ENCODE data around the gene APOL3. TPM values are rescaled to one million over a fixed set of nuclear protein-coding genes. Genes with fewer than 3 reads are reported as not detected.
"Not testable (repeated sequence)": the region's sequence is repeated elsewhere in the genome, so short reads cannot be mapped to it uniquely, and the experiment has no call there.

APOL3 gene
- total RNA-seq, 1 donor from 2014 or later, result not detected

GRCh38 chr22:36156119-36156514, 4.4 kb downstream of the APOL3 start:
- Mint-ChIP-seq H3K27me3 (ENCODE audit: low read depth) (peaks cover 4% of the 10 kb centered on the region), H3K4me1 (peaks cover 15% of the 10 kb centered on the region), H3K4me3 (no peak overlapping the region), H3K27ac (ENCODE audit: unreplicated experiment) (no peak overlapping the region), H3K9me3 (no peaks in the 10 kb centered on the region), H3K36me3 (ENCODE audit: low read depth) (no peaks in the 10 kb centered on the region)
- TF ChIP-seq CTCF (conservative IDR thresholded peaks at IDR 0.05), result no peak
- no peak for DNase-seq (ENCODE audit: low read depth, low spot score)

DNA sequence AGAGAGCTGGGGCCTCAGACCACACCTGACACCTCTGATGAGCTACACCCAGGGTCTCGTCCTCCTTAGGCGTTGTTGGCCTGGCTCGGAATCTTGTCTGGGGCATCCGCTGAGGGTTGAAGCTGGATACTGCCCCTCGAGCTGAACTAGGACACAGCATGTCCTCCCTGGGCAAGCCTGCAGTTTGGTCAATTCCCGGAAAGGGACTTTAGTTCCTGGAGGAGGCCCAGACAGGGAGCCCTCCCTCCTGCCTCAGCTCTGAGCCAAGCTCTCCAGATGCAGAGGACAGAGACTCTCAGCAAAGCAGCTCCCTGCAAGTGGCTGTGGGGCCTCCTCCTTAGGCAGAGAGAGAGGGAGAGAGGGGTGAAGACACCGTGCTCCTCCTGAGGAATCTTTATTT, 4.9 kb downstream of the APOL3 start:
- Mint-ChIP-seq H3K36me3 (ENCODE audit: low read depth) (no peaks in the 10 kb centered on the region), H3K4me1 (peaks cover 15% of the 10 kb centered on the region), H3K9me3 (no peaks in the 10 kb centered on the region), H3K27me3 (ENCODE audit: low read depth) (peaks cover 4% of the 10 kb centered on the region), H3K4me3 (no peak overlapping the region), H3K27ac (ENCODE audit: unreplicated experiment) (no peak overlapping the region)
- TF ChIP-seq CTCF (conservative IDR thresholded peaks at IDR 0.05), result no peak
- no peak for DNase-seq (ENCODE audit: low read depth, low spot score)

DNA sequence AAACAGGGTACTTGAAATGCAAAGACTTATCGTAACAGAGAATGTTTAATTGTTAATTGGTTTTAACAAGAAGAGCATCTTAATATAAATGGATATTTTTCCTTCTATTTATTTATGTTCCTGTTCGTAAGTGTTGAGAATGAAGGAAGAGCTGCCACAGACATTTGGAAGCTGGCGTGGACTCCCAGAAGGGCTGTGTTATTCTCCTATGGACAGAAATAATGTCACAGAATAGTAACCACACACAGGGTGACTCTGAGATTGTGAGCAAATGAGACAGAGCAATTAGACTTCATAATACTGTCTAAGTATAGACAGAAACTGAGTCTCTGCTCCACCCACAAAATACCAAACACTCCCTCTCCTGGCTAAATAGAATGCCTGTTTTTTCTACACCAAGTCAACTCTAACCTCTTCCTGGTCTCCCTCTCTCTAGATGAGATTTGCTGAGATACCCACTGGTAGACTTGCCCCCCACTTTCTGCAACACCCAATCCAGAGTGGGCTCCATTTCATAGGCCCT, 6.1 kb downstream of the APOL3 start:
- Mint-ChIP-seq H3K36me3 (ENCODE audit: low read depth) (no peaks in the 10 kb centered on the region), H3K4me1 (peaks cover 15% of the 10 kb centered on the region), H3K4me3 (no peak overlapping the region), H3K27me3 (ENCODE audit: low read depth) (peaks cover 4% of the 10 kb centered on the region), H3K27ac (ENCODE audit: unreplicated experiment) (no peak overlapping the region), H3K9me3 (no peaks in the 10 kb centered on the region)
- no peak for DNase-seq (ENCODE audit: low read depth, low spot score)
- no peak for TF ChIP-seq CTCF (conservative IDR thresholded peaks at IDR 0.05)

DNA sequence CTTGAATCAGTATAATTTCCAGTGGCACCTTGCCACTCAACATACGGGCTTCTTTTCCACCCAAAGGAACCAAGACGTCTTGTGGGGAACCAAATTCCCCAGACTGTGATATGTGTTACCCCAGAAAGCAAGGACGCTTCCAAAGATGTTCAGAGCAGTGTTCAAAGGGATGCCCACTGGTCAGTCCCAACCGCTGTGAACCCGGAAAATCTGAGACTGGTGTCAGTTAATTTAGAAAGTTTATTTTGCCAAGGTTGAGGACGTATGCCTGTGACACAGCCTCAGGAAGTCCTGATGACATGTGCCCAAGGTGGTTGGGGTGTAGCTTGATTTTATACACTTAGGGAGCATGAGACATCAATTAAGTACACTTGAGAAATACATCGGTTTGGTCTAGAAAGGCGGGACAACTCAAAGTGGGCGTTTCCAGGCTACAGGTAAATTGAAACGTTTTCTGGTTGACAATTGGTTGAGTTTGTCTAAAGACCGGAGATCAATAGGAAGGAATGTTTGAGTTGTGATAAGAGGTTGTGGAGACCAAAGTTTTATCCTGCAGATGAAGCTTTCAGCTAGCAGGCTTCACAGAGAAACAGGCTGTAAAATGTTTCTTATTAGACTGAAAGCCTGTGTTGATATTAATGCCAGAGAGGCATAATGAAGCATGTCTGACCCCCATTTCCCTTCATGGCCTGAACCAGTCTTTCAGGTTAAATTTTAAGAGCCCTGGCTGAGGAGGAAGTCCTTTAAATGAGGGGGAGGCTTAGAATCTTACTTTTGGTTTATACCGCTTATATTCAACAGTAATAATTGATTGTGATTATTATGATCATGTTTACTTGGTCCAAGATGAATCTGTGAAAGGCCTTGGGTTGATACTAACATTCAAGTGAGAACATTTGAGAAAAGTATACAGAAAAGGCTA, 6.8 kb downstream of the APOL3 start:
- no peaks in the 10 kb centered on the region for H3K36me3 Mint-ChIP-seq (ENCODE audit: low read depth)
- no peak overlapping the region for H3K4me3 Mint-ChIP-seq
- DNase-seq (ENCODE audit: low read depth, low spot score), result no peak
- no peak overlapping the region for H3K27ac Mint-ChIP-seq (ENCODE audit: unreplicated experiment)
- H3K9me3 Mint-ChIP-seq, result no peaks in the 10 kb centered on the region
- H3K27me3 Mint-ChIP-seq (ENCODE audit: low read depth), result peaks cover 4% of the 10 kb centered on the region
- H3K4me1 Mint-ChIP-seq, result peaks cover 15% of the 10 kb centered on the region
- TF ChIP-seq CTCF (conservative IDR thresholded peaks at IDR 0.05), result no peak

DNA sequence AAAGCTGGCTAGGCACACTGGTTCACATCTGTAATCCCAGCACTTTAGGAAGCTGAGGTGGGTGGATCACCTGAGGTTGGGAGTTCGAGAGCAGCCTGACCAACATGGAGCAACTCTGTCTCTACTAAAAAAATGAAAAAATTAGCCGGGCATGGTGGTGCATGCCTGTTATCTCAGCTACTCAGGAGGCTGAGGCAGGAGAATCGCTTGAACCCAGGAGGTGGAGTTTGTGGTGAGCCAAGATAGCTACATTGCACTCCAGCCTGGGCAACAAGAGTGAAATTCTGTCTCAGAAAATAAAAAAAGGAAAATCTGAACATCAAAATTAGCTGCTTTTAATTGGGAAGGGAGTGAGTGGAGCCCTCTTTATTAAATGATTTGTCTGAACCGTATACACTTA, 7.7 kb downstream of the APOL3 start:
- H3K36me3 Mint-ChIP-seq (ENCODE audit: low read depth); H3K9me3 Mint-ChIP-seq; H3K4me3 Mint-ChIP-seq; H3K27ac Mint-ChIP-seq (ENCODE audit: unreplicated experiment); DNase-seq (ENCODE audit: low read depth, low spot score); H3K27me3 Mint-ChIP-seq (ENCODE audit: low read depth): not testable (repeated sequence)
- H3K4me1 Mint-ChIP-seq, result peaks cover 18% of the 10 kb centered on the region

DNA sequence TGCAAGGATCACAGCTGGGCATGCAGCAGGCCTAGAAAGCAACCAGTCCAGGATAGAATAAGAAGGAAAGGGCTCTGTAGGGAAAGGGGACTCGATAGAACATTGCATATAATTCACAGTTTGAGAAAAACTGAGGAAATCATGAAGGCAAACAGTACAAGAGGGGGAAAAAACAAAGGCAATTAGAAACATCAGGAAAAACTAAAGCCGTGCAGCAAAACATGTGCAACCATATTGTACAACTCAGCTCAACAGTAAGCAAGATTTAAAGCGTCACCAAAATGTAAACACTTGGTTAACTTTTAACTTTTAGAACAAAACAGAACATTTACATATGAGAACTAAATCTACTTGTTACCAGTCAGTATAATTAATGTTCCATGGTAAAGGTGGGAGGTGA, 8.5 kb downstream of the APOL3 start:
- H3K4me1 Mint-ChIP-seq, result peaks cover 21% of the 10 kb centered on the region
- DNase-seq (ENCODE audit: low read depth, low spot score), result no peak
- no peak overlapping the region for H3K4me3 Mint-ChIP-seq
- no peak overlapping the region for H3K27ac Mint-ChIP-seq (ENCODE audit: unreplicated experiment)
- H3K27me3 Mint-ChIP-seq (ENCODE audit: low read depth), result peaks cover 4% of the 10 kb centered on the region
- TF ChIP-seq CTCF (conservative IDR thresholded peaks at IDR 0.05), result no peak
- H3K9me3 Mint-ChIP-seq, result no peaks in the 10 kb centered on the region
- no peaks in the 10 kb centered on the region for H3K36me3 Mint-ChIP-seq (ENCODE audit: low read depth)

Data from neural crest cell (in vitro differentiated cells).